COR-L47 (cell line): ENCODE measurements around the gene HS6ST2.
"Not testable (repeated sequence)": the region's sequence is repeated elsewhere in the genome, so short reads cannot be mapped to it uniquely, and the experiment has no call there.

ENCODE experiments used
- DNase-seq: peaks from one replicate; lab custom pipeline; 2025; lab: John Stamatoyannopoulos, UW

Gene HS6ST2

DNA sequence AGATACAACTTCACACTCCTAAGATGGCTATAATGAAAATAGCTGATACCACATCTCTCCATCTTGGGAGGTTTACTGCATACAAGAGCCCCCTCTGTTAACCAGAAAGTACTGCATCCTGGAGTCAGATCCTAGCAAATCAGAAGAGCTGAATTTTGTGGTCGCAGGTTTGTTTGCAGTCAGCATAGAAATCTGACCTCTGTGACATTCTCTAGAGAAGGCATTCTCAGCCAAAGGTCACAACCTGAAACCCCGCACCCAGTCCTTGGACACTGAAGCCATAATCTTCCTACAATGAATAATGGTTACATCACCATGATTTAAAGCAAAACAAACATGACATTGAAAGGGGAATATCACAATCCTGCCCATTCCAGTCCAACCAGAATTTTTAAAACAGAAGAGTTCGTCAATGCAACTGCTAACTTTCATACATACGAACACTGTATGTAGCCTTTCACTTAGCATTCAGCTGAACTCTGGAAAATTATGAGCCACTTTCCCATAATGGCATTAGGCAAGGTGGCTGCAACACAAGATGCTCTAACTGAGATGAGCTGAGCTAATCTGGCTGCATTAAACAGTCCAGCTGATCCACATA lies 17.6 kb downstream of the HS6ST2 start:
- DNase-seq: no peak

DNA sequence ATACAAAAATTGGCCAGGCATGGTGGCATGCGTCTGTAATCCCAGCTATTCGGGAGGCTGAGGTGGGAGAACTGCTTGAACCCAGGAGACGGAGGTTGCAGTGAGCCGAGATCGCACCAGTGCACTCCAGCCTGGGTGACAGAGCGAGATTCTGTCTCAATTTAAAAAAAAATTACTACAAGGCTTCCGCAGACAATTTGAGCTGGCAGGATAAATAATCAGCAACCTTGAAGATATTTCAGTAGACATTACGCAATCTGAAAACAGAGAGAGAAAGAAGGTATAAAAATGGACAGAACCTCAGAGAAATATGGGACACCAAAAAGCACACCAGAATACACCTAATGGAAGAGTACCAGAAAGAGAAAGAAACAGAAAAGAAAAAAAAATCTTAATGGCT lies 25.3 kb downstream of the HS6ST2 start:
- no peak for DNase-seq

DNA sequence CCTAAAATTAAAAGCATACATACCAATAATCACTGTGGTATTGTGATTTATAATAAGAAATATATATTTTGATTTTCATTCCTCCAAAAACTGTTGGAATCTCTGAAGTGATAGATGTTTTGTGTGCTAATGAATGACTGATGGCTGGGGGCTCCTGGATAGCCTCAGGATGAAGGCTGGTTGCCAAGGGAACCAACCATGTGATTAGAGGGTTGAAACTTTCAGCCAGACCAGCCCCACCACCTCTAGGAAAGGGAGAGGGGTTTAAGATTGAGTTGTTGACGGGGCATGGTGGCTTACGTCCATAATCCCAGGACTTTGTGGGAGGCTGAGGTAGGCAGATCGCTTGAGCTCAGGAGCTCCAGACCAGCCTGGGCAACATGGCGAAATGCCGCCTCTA lies 34.0 kb downstream of the HS6ST2 start:
- no peak for DNase-seq

DNA sequence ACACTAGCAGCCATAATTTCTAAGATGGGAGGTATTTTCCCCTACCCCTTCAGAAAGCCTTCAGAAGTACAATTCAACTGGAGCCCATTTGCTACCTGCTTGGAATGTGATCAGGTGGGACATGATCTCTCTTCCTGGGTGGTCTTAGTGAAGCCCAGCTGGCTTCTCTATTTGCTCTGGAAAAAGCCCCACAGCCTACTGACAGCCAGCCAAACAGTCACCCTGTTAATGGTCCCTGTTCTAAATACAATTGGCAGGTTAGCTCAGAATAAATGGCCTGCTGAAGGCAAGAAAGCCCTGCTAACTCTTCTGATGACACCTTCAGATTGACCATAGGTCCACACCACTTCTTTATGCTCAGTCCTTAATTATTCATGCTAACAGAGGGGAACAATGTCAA lies 39.9 kb downstream of the HS6ST2 start:
- no peak for DNase-seq

DNA sequence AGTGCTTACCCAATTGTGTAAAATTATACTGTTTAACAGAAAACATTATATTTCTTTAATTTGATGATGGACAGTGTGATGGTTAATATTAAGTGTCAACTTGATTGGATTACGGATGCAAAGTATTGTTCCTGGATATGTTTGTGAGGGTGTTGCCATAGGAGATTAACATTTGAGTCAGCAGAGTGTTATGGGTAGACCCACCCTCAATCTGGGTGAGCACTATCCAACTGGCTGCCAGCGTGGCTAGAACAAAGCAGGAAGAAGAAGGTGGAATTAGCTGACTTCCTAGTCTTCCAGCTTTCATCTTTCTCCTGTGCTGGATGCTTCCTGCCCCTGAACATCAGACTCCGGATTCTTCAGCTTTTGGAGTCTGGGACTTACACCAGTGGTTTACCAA lies 42.1 kb downstream of the HS6ST2 start:
- DNase-seq: no peak

DNA sequence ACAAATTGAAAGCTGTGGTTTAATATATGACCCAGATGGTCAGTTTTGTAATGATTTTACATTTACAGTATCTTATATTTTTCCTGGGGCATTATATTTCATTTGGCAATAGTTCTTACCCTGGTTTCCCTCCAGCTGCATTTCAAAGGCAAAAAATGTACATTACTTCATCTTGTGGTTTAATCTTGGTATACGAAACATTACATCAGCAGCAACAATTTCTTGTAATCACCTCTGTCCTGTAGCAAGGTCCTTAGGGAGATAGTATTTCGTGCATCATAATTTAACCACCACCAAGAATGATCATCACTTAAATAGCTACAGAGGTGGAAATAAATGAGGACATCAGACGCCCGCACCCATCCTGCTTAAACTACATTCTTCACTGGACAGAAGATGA lies 48.8 kb downstream of the HS6ST2 start:
- no peak for DNase-seq

DNA sequence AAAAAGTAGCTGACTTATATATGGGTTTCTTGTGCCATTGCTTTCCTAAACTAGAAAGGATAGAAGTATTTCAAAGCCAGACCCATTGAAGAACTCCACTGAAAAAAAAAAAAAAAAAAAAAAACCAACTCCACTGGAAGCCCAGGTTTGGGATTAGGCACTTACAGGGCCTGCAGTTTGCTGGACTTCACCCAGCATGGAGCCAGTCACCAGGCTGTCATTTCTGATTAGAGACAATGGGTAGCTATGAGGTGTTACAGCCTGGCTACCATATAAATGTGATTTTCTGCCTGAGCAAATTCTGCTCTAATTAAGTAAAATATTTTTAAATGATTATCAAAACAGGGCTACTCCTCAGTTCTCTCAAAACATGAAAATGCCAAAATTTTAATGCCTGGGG lies 49.5 kb downstream of the HS6ST2 start:
- DNase-seq: no peak

DNA sequence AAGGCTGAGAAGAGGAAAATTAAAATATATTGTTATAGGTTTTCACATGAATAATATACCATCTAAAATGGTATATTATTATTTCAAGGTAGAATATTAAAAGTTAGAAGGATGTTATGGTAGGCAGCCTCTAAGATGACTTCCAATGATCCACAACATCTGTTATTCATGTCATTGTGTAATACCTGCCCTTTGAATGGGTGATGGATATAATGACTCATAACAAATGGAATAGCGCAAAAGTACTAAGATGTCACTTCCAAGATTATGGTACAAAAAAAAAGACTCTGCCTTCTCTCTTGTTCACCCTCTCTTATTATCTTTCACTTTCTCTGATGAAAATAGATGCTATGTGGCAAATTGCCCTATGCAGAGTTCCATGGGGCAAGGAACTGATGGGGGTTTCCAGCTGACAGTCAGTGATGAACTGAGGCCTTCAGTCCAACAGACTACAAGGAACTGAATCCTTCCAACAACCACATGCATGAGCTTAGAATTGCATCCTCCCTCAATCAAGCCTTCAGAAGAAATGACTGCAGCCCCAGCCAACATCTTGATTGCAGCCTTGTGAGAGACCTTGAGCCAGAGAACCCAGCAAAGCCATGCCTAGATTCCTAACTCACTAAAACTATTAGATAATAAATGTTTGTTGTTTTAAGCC lies 57.7 kb downstream of the HS6ST2 start:
- no peak for DNase-seq

DNA sequence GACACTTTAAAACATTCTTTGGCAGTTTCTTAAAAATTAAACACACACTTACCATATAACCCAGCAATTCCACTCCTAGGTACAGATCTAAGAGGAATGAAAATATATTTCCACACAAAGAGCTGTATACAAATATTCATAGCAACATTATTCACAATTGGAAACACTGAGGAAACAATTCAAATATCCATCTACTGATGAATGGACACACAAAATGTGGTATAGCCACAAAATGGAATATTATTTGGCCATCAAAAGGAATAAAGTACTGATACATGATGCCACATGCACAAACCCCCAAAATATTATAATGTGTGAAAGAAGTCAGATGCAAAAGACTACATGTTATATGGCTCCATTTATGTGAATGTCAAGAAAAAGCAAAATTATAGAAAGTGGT lies 70.9 kb downstream of the HS6ST2 start:
- no peak for DNase-seq

DNA sequence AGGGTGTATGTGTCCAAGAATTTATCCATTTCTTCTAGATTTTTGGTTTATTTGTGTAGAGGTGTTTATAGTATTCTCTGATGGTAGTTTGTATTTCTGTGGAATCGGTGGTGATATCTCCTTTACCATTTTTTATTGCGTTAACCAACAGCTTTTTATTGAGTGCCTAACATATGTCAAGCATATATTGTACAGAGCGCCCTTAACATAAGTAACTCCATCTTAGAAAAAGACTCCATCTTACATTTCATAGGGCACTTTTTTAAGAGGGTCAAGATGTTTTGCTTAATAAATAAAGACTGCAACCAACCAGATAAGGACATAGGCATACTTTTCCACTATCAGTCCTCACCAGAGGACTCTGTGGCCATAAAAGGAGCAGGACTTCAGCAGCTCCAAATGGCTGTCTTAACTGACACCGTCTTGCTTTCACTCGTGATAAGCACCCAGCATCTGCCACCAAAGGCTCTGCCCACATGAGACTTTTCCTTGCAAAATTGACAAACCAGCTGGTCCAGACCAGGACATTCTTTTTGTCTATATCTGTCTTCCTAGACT lies 75.0 kb downstream of the HS6ST2 start:
- no peak for DNase-seq

DNA sequence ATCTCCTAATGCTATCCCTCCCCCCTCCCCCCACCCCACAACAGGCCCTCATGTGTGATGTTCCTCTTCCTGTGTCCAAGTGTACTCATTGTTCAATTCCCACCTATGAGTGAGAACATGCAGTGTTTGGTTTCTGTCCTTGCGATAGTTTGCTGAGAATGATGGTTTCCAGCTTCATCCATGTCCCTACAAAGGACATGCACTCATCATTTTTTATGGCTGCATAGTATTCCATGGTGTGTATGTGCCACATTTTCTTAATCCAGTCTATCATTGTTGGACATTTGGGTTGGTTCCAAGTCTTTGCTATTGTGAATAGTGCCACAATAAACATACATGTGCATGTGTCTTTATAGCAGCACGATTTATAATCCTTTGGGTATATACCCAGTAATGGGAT lies 77.7 kb downstream of the HS6ST2 start:
- DNase-seq: not testable (repeated sequence)

DNA sequence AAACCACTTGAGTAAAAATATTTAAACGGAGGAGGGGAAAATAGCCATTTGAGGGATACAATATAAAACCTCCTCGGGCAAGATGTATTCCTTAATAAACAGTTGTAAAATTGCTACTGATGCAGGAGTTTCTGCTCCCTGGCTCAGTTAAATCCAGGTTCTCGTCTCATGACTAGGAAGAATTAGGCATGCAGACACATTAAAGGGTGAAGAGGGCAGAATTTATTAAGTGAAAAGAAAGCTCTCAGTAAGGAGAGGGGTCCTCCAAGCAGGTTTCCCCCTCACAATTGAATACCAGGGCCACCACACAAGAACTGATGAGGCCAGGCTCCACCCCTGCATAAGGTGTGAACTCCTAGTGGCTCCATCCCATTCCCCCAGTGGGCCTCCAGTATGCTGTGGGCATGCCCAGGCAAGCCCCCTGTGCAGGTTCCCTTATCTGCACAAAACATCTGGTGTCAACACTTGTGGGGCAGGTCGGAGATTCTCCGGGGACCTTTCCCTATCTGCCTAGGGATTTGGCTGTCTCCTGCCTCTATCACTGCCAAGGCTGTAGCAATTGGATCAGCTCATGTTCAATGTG lies 80.4 kb downstream of the HS6ST2 start:
- no peak for DNase-seq

DNA sequence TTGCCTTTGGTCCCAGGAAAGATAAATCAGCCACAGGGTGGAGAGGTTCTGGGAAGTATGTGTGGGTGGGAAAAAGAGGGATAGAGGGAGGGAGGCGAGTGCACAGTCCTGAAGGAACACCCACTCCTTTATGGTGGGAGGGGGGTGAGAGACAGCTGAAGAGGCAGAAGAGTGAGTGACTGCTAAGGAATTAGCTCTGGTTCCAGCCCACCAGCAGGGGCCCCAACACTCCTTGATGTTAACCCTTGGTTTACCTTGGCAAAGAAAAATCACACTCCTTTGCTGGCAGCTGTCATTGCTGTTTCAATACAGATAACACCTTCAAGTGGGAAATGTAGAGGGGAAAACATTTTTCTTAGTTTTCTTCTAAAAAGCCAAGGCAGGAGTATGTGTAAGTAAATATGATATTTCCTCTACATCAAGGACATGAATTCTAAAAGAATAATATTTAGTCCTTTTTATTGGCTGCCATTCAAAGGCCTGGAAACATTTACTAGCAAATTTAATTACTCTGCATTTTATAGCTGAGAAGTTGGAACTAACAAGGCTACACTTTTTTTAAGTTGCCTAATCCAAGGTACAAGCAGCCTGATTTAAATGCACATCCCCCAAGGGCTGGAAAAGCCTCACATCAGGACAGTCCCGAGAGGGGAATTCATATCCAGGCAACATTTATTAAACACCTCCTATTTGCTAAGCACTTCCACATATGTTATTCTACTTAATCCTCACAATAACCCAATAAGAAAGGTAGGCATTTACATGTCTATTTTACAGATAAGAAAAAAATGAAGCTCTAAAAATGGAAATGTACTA lies 81.7 kb downstream of the HS6ST2 start:
- no peak for DNase-seq

DNA sequence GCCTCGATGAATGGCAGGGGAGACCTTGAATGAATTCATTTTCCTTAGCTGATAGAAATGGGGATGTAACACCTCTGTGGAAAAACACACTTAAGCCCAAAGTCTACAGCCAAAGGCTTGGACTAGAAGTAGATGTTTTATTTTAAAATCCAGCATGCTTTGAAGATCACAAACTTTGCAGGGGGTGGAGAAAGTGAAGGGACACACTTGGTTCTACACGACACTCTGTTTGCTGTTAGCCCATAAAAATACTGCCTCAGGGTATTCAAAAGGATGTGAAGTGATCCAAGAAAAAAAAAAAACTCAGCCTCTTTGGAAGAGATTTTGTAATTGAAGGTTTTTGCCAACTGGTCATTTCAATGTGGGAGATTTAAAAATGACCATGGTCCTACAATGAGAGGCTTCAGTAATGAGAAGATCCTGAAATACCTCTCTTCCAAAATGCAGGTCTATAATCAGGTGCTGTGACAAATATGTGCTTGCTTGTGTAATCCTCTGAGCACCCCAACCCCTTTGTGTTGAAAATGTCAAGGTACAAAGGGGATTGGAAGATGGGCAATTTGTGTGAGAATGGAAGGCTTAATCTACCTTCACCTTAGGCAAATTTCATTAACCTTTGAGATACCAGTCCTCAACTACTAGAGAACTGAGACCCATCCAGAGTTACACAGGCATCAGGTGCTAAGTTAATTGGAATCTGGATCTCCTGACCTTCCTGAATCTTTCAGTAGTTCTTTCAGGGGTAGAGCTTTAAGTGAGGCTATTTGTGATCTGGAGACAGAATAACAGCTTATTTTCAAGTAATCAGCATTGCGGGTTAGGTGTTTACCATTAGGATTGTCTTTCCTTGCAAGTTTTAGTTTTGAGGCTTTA lies 82.5 kb downstream of the HS6ST2 start:
- no peak for DNase-seq

DNA sequence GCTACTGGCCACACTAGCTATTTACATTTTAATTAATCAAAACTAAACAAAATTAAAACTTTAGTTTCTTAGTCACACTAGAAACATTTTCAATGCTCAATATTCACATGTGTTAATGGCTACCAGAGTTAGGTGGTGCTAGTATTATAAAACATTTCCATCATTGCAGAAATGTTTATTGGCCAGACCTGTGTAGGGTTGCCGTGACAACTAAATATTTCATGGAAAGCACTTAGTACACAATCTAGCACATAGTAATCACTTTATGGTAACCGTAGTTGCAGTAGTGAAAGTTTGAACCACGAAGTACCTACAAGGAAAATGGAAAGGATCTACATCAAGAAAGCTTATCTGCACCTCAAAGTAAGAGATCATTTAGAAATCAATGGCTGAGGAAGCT lies 95.9 kb downstream of the HS6ST2 start:
- DNase-seq: no peak

DNA sequence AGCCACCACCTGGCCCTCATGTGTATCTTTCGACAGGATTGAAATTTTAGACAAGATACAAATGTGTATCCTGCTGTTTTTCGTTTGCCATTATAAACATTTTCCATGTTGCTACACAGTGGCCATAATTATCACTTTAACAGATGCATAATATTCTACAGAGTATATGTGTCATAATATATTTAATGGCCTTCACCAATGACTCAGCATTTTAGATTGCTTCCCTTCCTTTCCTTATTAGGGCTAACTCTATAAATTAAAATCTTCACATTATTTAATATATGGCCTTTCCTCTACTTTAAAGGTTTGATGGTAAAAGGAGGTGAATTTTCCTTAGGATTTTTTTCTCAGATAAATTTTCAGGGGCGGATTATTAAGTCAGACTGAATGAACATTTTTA lies 97.4 kb downstream of the HS6ST2 start:
- DNase-seq: no peak

DNA sequence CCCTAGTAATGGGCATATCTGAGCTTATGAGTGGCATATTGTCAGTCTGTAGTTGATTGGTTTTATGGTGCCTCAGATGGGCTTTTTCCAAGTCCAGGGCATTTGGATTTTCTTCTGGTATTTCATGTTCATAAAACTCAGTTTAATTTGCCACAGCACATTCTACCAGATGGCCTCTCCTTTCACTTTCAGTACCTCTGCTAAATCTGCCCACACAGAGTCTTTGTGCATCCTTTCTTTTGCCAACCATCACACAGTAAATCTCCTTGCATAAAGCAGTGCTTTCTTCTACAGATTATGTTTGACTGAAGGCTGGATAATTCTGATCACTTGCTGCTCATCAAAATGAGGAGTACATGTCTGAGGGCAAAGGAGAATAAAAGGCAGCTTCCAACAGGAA lies 98.2 kb downstream of the HS6ST2 start:
- DNase-seq: no peak

DNA sequence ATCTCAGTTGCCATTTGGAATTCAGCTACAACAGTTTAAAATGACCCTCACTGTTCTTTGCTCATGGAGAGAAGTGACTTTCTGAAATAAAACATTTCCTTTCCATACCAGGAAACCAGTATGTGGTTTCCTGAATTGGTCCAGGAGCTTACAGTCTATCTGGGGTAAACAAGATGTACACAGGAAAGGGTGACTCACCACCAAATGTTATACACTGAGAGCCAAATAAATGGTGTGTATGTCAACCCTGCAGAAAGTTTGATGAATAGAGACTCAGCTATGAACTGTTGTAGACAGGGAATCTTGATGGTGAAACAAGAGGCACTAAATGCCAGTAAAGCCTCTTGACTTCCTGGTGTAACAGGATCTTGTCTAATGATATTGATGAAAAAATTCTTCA lies 100.4 kb downstream of the HS6ST2 start:
- no peak for DNase-seq

DNA sequence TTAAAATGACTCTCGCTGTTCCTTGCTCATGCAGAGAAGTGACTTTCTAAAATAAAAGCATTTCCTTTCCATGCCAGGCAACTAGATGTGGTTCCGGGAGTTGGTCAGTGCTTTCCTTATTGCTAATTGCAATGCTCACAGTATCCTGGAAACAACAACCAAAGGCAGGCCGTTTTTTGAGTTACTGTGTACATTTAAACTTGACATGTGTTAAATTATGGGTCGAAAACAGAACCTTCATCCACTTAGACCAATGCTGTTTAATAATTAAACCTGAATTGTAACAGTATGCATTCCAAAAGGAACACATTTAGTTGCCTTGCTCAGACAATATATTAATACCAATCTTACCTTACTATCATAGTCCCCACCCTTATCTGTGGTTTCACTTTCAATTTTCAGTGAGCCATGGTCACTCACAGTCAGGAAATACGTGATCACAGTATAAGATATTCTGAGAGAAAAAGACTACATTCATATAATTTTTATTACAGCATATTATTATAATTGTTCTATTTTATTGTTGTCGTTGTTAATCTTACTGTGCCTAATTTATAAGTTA lies 102.6 kb downstream of the HS6ST2 start:
- no peak for DNase-seq

DNA sequence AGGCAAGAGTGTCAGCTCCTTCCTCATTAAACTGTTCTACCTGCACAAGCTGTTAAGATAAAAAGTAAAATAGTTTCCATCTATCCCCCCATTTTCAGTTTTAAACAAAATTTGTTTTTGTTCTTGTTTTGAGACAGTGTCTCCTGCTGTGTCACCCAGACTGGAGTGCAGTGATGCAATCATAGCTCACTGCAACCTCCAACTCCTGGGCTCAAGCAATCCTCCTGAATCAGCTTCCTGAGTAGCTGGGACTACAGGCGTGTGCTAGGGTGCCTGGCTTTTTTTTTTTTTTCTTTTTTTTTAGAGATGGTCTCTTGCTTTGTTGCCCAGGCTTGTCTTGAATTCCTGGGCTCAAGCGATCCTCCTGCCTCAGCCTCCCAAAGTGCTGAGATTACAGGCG lies 105.4 kb downstream of the HS6ST2 start:
- DNase-seq: no peak

DNA sequence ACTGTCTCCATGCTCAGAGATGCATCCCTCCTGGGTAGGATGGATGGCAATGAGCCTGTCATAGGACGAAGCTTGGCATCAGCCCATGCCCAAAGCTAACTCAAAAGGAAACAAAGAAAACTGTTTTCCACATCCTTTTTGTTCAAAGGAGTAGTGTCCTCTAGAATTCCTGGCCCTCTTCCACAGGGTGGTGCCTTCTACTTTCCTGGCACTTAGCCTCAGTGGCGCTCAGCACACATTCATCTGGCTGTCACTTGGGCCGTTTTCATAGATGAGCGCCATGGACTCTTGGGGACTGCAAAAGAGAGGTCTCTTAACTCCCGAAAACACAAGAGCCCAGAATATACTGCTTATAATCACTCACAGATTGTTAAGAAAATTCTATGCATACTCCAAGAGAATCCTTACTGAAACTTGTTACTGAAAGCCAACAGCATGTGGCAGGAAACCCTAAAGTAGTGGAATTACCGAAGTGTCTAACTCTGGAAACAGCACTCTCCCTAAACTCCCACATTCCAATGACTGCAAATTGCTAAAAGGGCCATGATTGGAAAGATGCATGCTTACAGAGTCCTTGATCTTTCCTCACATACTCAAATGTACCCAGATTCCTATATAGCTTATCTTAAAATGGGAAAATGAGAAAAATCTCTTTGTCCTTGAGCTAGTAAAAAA lies 110.0 kb downstream of the HS6ST2 start:
- DNase-seq: no peak
